ENCODE data around the gene FGGY.

FGGY gene

DNA sequence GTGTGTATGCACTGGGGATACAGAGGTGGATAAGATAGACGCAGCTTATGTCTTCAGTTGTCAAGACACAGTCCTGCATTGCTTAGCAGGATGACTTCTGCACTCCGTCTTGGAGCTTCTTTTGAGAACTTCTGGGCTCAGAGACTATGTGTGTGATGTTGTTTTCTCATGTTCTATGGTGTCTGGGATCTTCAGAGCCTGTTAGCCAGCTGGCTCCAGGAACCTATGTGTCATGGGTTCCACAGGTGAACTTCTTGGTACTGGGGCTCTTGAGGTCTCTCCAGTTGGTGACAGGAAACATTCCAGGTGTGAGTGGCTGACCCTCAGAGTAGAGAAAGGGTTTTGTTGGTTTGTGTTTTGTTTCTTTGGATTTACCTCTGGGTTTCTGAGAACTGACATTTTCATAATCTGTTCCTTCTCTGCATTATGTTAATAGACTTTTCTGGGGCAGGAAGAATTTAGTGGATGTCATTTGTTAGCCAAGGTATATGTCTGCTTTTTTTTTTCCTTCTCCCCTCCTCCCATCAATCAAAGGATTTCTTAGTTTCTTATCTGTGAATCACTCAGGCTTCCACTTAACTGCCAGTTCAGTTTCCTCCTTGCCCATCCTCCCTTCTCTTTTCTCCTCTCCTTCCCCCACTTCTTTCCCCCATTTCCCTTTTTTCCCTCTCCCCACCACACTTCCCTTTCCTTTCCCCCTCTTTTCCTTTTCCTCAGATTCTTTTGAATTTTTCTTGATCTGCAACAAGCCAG lies 18.1 kb downstream of the FGGY start:
- Histone ChIP-seq H3K27ac (no peak overlapping the region), H3K4me3 (no peak overlapping the region), H3K36me3 (ENCODE audit: insufficient read depth, low read length) (no peaks in the 10 kb centered on the region), H3K9me3 (ENCODE audit: low read depth, low read length) (no peaks in the 10 kb centered on the region), H3K9ac (ENCODE audit: insufficient read length) (no peak overlapping the region)
- no peak for TF ChIP-seq FOXP2 (optimal IDR thresholded peaks at IDR 0.05; ENCODE audit: control extremely low read depth, extremely low read length, insufficient read depth)
- no peak for TF ChIP-seq EZH2 (IDR thresholded peaks at IDR 0.05)
- TF ChIP-seq POLR2AphosphoS5 (IDR thresholded peaks at IDR 0.05; ENCODE audit: borderline replicate concordance, low read depth, low read length), result no peak
- DNase-seq (ENCODE audit: low read depth, low spot score), result no peak

DNA sequence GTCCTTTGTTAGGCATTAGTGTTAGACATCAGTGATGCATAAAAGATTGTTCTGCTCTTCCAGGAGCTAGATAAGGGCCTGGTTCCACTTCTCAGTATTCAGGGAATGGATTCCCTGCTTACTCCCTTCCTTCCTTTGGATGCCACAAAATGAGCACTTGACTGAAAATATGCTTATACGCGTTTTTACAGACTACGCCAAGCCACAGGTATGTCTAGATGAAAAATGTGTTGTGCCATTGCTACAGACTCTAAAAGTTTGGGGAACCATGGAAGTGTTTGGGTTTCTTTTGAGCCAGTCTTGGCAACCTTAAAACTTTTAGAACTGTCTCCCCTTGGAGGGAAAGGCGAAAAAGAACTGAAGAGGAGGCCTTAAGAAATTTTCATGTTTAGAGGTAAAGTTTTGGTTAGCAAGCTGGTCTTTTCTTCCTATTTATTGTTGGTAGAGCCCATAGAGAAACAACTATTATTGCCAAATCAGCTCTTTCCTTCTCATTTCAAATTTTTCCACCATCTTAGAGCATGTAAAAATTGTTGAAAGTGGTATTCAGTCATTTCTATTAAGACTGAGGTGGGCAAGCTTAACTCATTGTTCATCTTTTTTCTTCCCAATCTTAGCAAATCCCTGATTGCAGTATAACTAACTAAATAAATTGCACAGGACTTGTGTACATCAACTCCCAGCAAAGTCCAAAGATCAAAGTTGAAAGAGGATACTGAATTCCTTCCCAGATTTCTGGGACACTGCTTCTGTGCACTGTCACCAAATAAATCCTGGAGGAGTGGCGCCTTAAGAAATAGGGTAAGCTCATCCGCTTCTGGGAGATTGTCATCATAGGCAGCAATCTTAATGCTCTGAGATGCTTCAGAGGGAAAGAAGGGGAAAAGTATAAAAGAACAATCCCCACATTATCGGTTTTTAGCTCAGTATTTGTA lies 18.9 kb downstream of the FGGY start:
- Histone ChIP-seq H3K9me3 (ENCODE audit: low read depth, low read length) (no peaks in the 10 kb centered on the region), H3K4me3 (no peak overlapping the region), H3K27ac (no peak overlapping the region), H3K9ac (ENCODE audit: insufficient read length) (no peak overlapping the region), H3K36me3 (ENCODE audit: insufficient read depth, low read length) (no peaks in the 10 kb centered on the region)
- no peak for DNase-seq (ENCODE audit: low read depth, low spot score)
- TF ChIP-seq FOXP2 (optimal IDR thresholded peaks at IDR 0.05; ENCODE audit: control extremely low read depth, extremely low read length, insufficient read depth), result no peak
- no peak for TF ChIP-seq POLR2AphosphoS5 (IDR thresholded peaks at IDR 0.05; ENCODE audit: borderline replicate concordance, low read depth, low read length)
- TF ChIP-seq EZH2 (IDR thresholded peaks at IDR 0.05), result no peak

DNA sequence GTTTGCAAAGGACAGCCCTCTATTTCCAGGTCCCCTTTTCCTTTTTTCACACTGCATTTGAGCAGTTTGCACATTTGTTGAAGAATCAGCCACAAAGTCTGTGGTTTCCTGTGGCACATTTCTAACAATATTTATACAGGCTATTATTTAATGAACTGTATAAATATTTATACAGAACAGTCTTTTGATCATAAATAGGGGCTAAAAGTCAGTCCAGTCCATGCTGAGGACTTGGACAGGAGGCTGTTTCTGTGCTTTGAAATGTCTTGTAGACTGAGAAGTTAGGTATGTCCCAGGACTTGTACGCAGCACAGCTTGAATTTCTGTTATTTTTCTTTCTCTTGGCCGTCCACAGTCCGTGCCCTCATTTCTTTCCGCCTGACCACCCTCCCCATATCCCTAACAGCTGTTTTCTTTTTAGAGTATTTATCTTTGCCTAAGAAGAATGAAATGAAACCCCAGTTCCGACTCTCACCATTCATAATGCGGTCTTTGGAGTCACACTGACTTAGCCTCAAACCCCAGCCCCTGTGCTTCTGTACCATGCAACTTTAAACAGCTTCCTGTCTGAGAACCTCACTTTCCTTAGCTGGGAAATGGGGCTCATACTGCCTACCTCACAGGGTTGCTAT lies 19.7 kb downstream of the FGGY start:
- Histone ChIP-seq H3K9me3 (ENCODE audit: low read depth, low read length) (no peaks in the 10 kb centered on the region), H3K9ac (ENCODE audit: insufficient read length) (no peak overlapping the region), H3K36me3 (ENCODE audit: insufficient read depth, low read length) (no peaks in the 10 kb centered on the region), H3K4me3 (no peak overlapping the region), H3K27ac (no peak overlapping the region)
- no peak for TF ChIP-seq POLR2AphosphoS5 (IDR thresholded peaks at IDR 0.05; ENCODE audit: borderline replicate concordance, low read depth, low read length)
- no peak for TF ChIP-seq EZH2 (IDR thresholded peaks at IDR 0.05)
- no peak for TF ChIP-seq FOXP2 (optimal IDR thresholded peaks at IDR 0.05; ENCODE audit: control extremely low read depth, extremely low read length, insufficient read depth)
- no peak for DNase-seq (ENCODE audit: low read depth, low spot score)

DNA sequence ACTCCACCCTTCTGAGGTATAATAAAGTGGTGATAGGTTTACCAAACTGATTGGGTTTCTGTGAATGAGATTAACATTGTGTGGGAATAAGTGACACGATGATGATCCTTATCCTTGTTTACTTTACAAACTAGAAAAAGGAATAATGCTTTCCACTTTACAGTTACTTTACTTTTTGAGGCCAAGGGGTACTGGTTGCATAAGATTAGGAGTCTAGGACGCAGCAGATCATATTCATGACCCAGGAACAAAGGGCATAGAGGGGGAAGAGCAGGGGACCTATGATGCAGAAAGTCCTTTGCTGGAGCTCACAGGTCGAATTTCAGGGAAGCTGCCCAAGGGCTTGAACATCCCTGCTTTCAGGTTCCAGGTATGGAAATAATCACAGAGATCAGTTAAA lies 20.4 kb downstream of the FGGY start:
- DNase-seq (ENCODE audit: low read depth, low spot score), result no peak
- no peaks in the 10 kb centered on the region for H3K9me3 ChIP-seq (ENCODE audit: low read depth, low read length)
- no peaks in the 10 kb centered on the region for H3K36me3 ChIP-seq (ENCODE audit: insufficient read depth, low read length)
- H3K4me3 ChIP-seq, result no peak overlapping the region
- no peak overlapping the region for H3K27ac ChIP-seq
- no peak overlapping the region for H3K9ac ChIP-seq (ENCODE audit: insufficient read length)
- TF ChIP-seq POLR2AphosphoS5 (IDR thresholded peaks at IDR 0.05; ENCODE audit: borderline replicate concordance, low read depth, low read length) (no peak), EZH2 (IDR thresholded peaks at IDR 0.05) (no peak), FOXP2 (optimal IDR thresholded peaks at IDR 0.05; ENCODE audit: control extremely low read depth, extremely low read length, insufficient read depth) (no peak)

DNA sequence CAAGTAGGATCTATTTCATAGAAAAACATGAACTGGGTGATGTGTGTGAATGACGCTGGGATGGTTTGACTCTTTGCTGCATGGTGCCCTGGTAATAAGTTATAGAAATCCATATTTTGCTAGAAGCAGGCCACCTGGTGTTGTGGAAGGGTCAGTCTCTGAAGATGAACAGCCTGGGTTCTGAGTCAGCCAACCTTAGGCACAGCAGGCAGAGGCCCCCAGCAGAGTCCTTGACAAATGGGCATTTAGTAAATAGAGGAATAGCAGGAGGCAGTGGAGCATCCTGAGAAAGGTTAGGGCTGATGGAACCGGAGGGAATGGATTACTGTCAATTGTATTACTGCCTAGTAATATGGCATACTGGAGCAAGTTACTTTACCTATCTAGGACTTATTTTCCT lies 20.9 kb downstream of the FGGY start:
- TF ChIP-seq POLR2AphosphoS5 (IDR thresholded peaks at IDR 0.05; ENCODE audit: borderline replicate concordance, low read depth, low read length) (no peak), FOXP2 (optimal IDR thresholded peaks at IDR 0.05; ENCODE audit: control extremely low read depth, extremely low read length, insufficient read depth) (no peak), EZH2 (IDR thresholded peaks at IDR 0.05) (no peak)
- Histone ChIP-seq H3K27ac (no peak overlapping the region), H3K9ac (ENCODE audit: insufficient read length) (no peak overlapping the region), H3K36me3 (ENCODE audit: insufficient read depth, low read length) (no peaks in the 10 kb centered on the region), H3K9me3 (ENCODE audit: low read depth, low read length) (no peaks in the 10 kb centered on the region), H3K4me3 (no peak overlapping the region)
- no peak for DNase-seq (ENCODE audit: low read depth, low spot score)

DNA sequence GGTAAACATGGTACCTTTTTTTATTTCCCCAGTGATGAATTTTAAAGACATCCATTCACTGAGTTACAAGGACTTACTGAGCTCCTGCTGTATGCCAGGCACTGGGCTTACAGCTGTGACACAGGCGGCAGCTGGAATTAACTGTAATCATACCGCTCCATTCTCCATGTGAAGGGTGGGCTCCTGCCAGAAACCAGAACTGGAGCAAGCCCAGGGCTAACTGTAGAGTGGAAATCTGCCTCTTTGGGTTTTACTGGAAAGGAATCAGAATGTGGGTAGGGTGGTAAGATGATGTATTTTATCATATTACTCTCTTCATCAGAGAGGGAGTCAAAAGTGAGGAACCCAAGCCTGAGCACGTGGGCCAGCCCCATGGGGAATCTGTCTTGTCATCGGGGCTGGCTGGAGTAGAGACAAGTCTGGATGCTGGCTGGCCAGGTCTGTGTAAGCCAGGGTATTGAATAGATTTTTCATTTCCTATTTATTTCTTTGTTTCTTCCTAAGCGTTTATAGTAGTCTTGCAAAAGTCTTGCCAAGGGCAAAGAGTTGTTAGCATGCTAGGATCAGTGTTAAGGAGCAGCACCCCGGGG lies 21.5 kb downstream of the FGGY start:
- no peak for TF ChIP-seq POLR2AphosphoS5 (IDR thresholded peaks at IDR 0.05; ENCODE audit: borderline replicate concordance, low read depth, low read length)
- no peak for TF ChIP-seq FOXP2 (optimal IDR thresholded peaks at IDR 0.05; ENCODE audit: control extremely low read depth, extremely low read length, insufficient read depth)
- no peak for TF ChIP-seq EZH2 (IDR thresholded peaks at IDR 0.05)
- Histone ChIP-seq H3K4me3 (no peak overlapping the region), H3K27ac (no peak overlapping the region), H3K36me3 (ENCODE audit: insufficient read depth, low read length) (no peaks in the 10 kb centered on the region), H3K9ac (ENCODE audit: insufficient read length) (no peak overlapping the region), H3K9me3 (ENCODE audit: low read depth, low read length) (no peaks in the 10 kb centered on the region)
- no peak for DNase-seq (ENCODE audit: low read depth, low spot score)

DNA sequence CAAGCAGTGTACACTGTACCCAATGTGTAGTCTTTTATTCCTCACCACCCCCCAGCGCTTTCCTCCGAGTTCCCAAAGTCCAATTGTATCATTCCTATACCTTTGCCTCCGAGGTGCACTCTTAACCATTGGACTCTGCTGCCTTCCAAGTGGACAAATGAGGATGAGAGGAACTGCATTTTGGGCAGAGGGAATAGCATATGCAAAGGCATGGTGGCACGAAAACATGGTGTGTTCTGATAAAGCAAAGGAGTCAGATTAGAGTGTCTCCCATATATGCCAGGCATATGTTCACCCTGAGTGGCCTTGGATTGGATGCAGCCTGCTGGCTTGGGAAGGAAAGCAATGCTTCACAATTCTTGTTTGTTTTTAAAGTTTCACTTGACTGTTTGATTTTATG lies 25.5 kb downstream of the FGGY start:
- no peak for DNase-seq (ENCODE audit: low read depth, low spot score)
- H3K36me3 ChIP-seq (ENCODE audit: insufficient read depth, low read length), result no peaks in the 10 kb centered on the region
- TF ChIP-seq EZH2 (IDR thresholded peaks at IDR 0.05) (no peak), FOXP2 (optimal IDR thresholded peaks at IDR 0.05; ENCODE audit: control extremely low read depth, extremely low read length, insufficient read depth) (no peak), POLR2AphosphoS5 (IDR thresholded peaks at IDR 0.05; ENCODE audit: borderline replicate concordance, low read depth, low read length) (no peak)
- H3K9me3 ChIP-seq (ENCODE audit: low read depth, low read length), result no peaks in the 10 kb centered on the region
- no peak overlapping the region for H3K4me3 ChIP-seq
- H3K27ac ChIP-seq, result no peak overlapping the region
- H3K9ac ChIP-seq (ENCODE audit: insufficient read length), result no peak overlapping the region

DNA sequence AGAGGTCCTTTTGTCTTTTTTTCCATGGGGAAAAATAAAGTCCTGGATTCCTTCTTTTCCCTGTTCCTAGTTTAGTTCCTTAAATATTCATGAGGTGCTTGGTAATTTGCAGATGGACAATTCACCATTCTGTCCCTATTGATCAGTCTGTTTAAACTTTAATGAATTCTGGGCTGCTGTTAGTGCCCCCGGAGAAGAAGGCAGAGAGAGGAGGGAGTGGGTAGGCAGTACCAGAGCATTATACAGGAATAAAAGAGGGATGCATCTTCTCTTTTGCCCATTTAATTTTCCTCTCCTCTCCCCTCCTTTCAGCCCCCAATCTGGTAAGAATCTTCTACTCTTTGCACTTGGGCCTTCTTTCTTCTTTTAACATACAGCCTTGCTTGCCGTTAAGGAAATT lies 25.9 kb downstream of the FGGY start:
- no peak overlapping the region for H3K4me3 ChIP-seq
- no peak for DNase-seq (ENCODE audit: low read depth, low spot score)
- no peaks in the 10 kb centered on the region for H3K9me3 ChIP-seq (ENCODE audit: low read depth, low read length)
- H3K27ac ChIP-seq, result no peak overlapping the region
- no peak overlapping the region for H3K9ac ChIP-seq (ENCODE audit: insufficient read length)
- TF ChIP-seq FOXP2 (optimal IDR thresholded peaks at IDR 0.05; ENCODE audit: control extremely low read depth, extremely low read length, insufficient read depth), result no peak
- no peak for TF ChIP-seq POLR2AphosphoS5 (IDR thresholded peaks at IDR 0.05; ENCODE audit: borderline replicate concordance, low read depth, low read length)
- TF ChIP-seq EZH2 (IDR thresholded peaks at IDR 0.05), result no peak
- H3K36me3 ChIP-seq (ENCODE audit: insufficient read depth, low read length), result no peaks in the 10 kb centered on the region
